GM21367 (cell line): Measurements from ENCODE around the gene PARP9.
A peak's percentile ranks its signal among the peaks of the same experiment; 100 is the strongest.
"Not testable (repeated sequence)": the region's sequence is repeated elsewhere in the genome, so short reads cannot be mapped to it uniquely, and the experiment has no call there.

Experiments used
- ATAC-seq: cut with Tn5 transposase; IDR thresholded peaks from one replicate; pipeline ENCODE4 v1.9.1; 2021; ENCODE audit not compliant: unreplicated experiment

Gene PARP9

GRCh38 chr3:122576174-122576940 lies 12.3 kb upstream of the PARP9 start:
- peak; percentile 77 for ATAC-seq

- no peak for ATAC-seq
Observed at GRCh38 chr3:122572940-122573412, 8.9 kb upstream of the PARP9 start.

- ATAC-seq: no peak
Observed at GRCh38 chr3:122568755-122569154, 4.7 kb upstream of the PARP9 start.

GRCh38 chr3:122568131-122568530 lies 4.0 kb upstream of the PARP9 start:
- not testable (repeated sequence) for ATAC-seq

- ATAC-seq: no peak
Observed at GRCh38 chr3:122563717-122564025, 429 bp downstream of the PARP9 start.

GRCh38 chr3:122562923-122563716 lies 980 bp downstream of the PARP9 start:
- ATAC-seq: no peak

GRCh38 chr3:122560680-122561079 lies 3.4 kb downstream of the PARP9 start:
- no peak for ATAC-seq

- no peak for ATAC-seq
Observed at GRCh38 chr3:122559906-122560305, 4.2 kb downstream of the PARP9 start.

GRCh38 chr3:122558605-122559004 lies 5.5 kb downstream of the PARP9 start:
- ATAC-seq: no peak

- no peak for ATAC-seq
Observed at GRCh38 chr3:122557356-122557755, 6.7 kb downstream of the PARP9 start.

- no peak for ATAC-seq
Observed at GRCh38 chr3:122555275-122556071, 8.6 kb downstream of the PARP9 start.

- no peak for ATAC-seq
Observed at GRCh38 chr3:122553171-122553570, 10.9 kb downstream of the PARP9 start.

- no peak for ATAC-seq
Observed at GRCh38 chr3:122548619-122549018, 15.5 kb downstream of the PARP9 start.

GRCh38 chr3:122548076-122548475 lies 16.0 kb downstream of the PARP9 start:
- ATAC-seq: no peak

GRCh38 chr3:122546151-122546550 lies 17.9 kb downstream of the PARP9 start:
- no peak for ATAC-seq

GRCh38 chr3:122538956-122539490 lies 25.1 kb downstream of the PARP9 start:
- no peak for ATAC-seq

- ATAC-seq: no peak
Observed at GRCh38 chr3:122536632-122537001, 27.5 kb downstream of the PARP9 start.

GRCh38 chr3:122535964-122536631 lies 28.0 kb downstream of the PARP9 start:
- ATAC-seq: no peak

GRCh38 chr3:122533931-122534334 lies 30.2 kb downstream of the PARP9 start:
- ATAC-seq: peak; percentile 96

- no peak for ATAC-seq
Observed at GRCh38 chr3:122533480-122533879, 30.6 kb downstream of the PARP9 start.

GRCh38 chr3:122530164-122530563 lies 33.9 kb downstream of the PARP9 start:
- ATAC-seq: no peak
